Activated B cell treated with CpG ODN at 0.5 μM for 24 hours (primary cell): ENCODE results near the gene SHC3. TPM values are rescaled to one million over a fixed set of nuclear protein-coding genes. Genes with fewer than 3 reads are reported as not detected.

Source experiments
- ATAC-seq: fragments of 200-7000 bp; cut with Tn5 transposase; one replicate; pipeline ENCODE4 v1.10.0; 2021; ENCODE audit warnings: low read depth, mild to moderate bottlenecking, moderate library complexity
- CTCF ChIA-PET: fragments of 350-600 bp; sonication (Branson Sonifier 250); formaldehyde crosslinking; loops from one replicate; lab custom pipeline; 2021; ENCODE audit warnings: antibody characterized with exemption; lab: Charles Lee
- POLR2A ChIA-PET: fragments of 350-600 bp; sonication (Branson Sonifier 250); formaldehyde crosslinking; loops from one replicate; lab custom pipeline; 2021; ENCODE audit warnings: antibody characterized with exemption; lab: Charles Lee
- DNase-seq: peaks from one replicate; pipeline ENCODE4 v3.0.0; 2022
- H3K27ac Mint-ChIP-seq: one replicate; pipeline ENCODE4 v1.8.0; 2020; ENCODE audit warnings: mixed read lengths
- H3K27me3 Mint-ChIP-seq: one replicate; pipeline ENCODE4 v1.8.0; 2021; ENCODE audit warnings: mixed read lengths
- H3K36me3 Mint-ChIP-seq: one replicate; pipeline ENCODE4 v1.8.0; 2021; ENCODE audit warnings: low read depth, mixed read lengths
- H3K4me1 Mint-ChIP-seq: one replicate; pipeline ENCODE4 v1.8.0; 2021; ENCODE audit warnings: mixed read lengths
- H3K4me3 Mint-ChIP-seq: one replicate; pipeline ENCODE4 v1.8.0; 2020; ENCODE audit warnings: mild to moderate bottlenecking, mixed read lengths
- H3K9me3 Mint-ChIP-seq: one replicate; pipeline ENCODE4 v1.8.0; 2020; ENCODE audit warnings: mixed read lengths
- CTCF ChIP-seq: fragments of 200-600 bp; IDR thresholded peaks from one replicate; pipeline ENCODE4 v1.8.0; 2022; ENCODE audit warnings: antibody characterized with exemption, mild to moderate bottlenecking
- intact Hi-C: fragments of 100-400 bp; cut with micrococcal nuclease; formaldehyde crosslinking; loops from one replicate; pipeline ENCODE4 v1.15.1; 2024
- total RNA-seq: library from RNA; stranded (reverse); gene quantifications from 2 replicates; pipeline ENCODE4 v1.2.3, GENCODE V29; 2022

Gene SHC3
- total RNA-seq, 1 donor from 2014 or later, result not detected

DNA sequence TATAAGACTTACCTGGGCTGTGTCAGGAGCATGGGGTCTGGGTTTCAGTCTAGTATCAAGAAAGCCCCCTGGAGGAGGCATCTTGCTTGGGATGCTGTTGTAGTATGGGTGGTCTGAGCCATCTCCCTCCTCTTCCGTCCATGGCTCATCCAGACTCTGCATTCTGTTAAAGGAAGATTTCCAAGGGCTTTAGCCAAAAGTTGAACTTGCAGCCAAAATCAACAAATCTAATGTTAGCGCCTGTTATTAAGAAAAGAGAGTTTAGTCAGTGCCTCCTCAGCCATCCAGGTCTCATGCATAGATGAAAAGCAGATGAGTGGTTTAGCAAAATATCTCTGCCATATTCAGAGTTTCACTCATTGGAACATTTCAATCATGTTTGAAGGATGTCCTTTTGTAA lies 131.8 kb downstream of the SHC3 start:
- POLR2A ChIA-PET, result no interaction called here
- H3K27ac Mint-ChIP-seq, result no peak overlapping the region
- no peak for DNase-seq
- H3K36me3 Mint-ChIP-seq, result no peaks in the 10 kb centered on the region
- no peak for ATAC-seq
- intact Hi-C loops, result no loop called here
- CTCF ChIA-PET, result no interaction called here
- no peaks in the 10 kb centered on the region for H3K9me3 Mint-ChIP-seq
- no peak for TF ChIP-seq CTCF
- H3K4me3 Mint-ChIP-seq, result no peak overlapping the region
- peaks cover 13% of the 10 kb centered on the region for H3K27me3 Mint-ChIP-seq
- H3K4me1 Mint-ChIP-seq, result no peaks in the 10 kb centered on the region

DNA sequence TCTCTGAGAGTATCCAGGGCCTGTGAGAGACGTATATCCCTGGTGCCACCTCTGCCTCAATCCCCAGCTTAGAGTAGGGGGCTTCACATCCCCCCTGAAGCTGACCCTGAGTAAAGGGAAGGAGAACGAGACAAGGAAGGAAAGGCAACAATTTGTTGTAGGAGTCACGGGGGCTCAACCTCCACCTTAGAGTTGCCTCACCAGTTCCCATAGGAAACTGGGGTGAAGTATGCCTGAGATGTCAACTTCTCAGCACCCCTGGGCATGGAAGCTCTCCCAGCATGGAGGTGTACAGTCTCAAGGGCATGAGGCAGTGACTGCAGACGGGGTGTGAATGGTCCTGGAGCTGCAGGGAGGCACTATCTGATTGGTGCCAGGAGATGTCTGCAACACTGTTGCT lies 133.7 kb downstream of the SHC3 start:
- CTCF ChIA-PET, result no interaction called here
- Mint-ChIP-seq H3K27ac (no peak overlapping the region), H3K9me3 (no peaks in the 10 kb centered on the region), H3K27me3 (peaks cover 10% of the 10 kb centered on the region), H3K36me3 (no peaks in the 10 kb centered on the region), H3K4me1 (no peaks in the 10 kb centered on the region), H3K4me3 (no peak overlapping the region)
- intact Hi-C loops, result no loop called here
- ATAC-seq, result no peak
- POLR2A ChIA-PET, result no interaction called here
- no peak for TF ChIP-seq CTCF
- no peak for DNase-seq

GRCh38 chr9:89044104-89044503 lies 134.5 kb downstream of the SHC3 start:
- ChIA-PET POLR2A (no interaction called here), CTCF (no interaction called here)
- Mint-ChIP-seq H3K4me3 (no peak overlapping the region), H3K36me3 (no peaks in the 10 kb centered on the region), H3K4me1 (no peaks in the 10 kb centered on the region), H3K27me3 (peaks cover 10% of the 10 kb centered on the region), H3K9me3 (no peaks in the 10 kb centered on the region), H3K27ac (no peak overlapping the region)
- ATAC-seq (no peak), DNase-seq (no peak)
- no peak for TF ChIP-seq CTCF
- intact Hi-C loops, result no loop called here

DNA sequence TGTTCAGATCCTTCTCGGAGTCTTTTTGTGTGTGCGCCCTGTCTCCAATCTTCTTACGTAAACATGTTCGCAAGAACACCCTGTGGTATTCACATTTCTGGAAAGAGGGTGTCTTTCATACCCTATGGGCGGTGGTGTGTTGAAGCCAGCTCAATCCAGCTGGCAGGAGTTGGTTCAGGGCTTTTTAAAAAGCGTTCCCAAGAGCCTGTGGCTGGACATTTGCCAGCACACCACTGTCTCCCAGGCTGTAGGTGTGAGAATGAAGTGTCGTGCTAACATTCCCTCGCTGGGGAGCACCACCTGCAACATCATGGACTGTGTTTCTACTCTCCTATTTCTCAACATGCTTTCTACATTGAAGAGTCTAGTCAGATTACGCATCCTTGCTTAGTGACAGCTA lies 135.6 kb downstream of the SHC3 start:
- intact Hi-C loops, result no loop called here
- Mint-ChIP-seq H3K4me3 (no peak overlapping the region), H3K9me3 (no peaks in the 10 kb centered on the region), H3K27ac (no peak overlapping the region), H3K4me1 (no peaks in the 10 kb centered on the region), H3K36me3 (no peaks in the 10 kb centered on the region), H3K27me3 (peaks cover 8% of the 10 kb centered on the region)
- no peak for DNase-seq
- CTCF ChIA-PET, result no interaction called here
- TF ChIP-seq CTCF, result no peak
- POLR2A ChIA-PET, result no interaction called here
- no peak for ATAC-seq

GRCh38 chr9:89039664-89040063 lies 139.0 kb downstream of the SHC3 start:
- no peak for TF ChIP-seq CTCF
- H3K4me1 Mint-ChIP-seq, result peaks cover 6% of the 10 kb centered on the region
- H3K4me3 Mint-ChIP-seq, result no peak overlapping the region

More at GRCh38 chr9:89039664-89040063, 139.0 kb downstream of the SHC3 start:
- intact Hi-C loops, result no loop called here
- DNase-seq (no peak), ATAC-seq (no peak)
- H3K9me3 Mint-ChIP-seq, result no peaks in the 10 kb centered on the region
- ChIA-PET POLR2A (no interaction called here), CTCF (no interaction called here)
- H3K27ac Mint-ChIP-seq, result no peak overlapping the region
- no peaks in the 10 kb centered on the region for H3K36me3 Mint-ChIP-seq
- peaks cover 3% of the 10 kb centered on the region for H3K27me3 Mint-ChIP-seq
